Spleen (tissue), 7 donors: ENCODE data around the gene GLDN.

ENCODE experiments used
- POLR2AphosphoS5 ChIP-seq, 3 donors: sonication (generic); formaldehyde crosslinking; IDR thresholded peaks; one replicate each; pipeline ENCODE4 v1.5.1; 2017; ENCODE audit warnings: antibody characterized with exemption in 3 of 3
- TF ChIP-seq, protein P1 (sequence below), 11 experiments: fragments of 200-600 bp in 7 of 11; fragments of 450-650 bp in 4 of 11; sonication (generic) in 4 of 11; IDR thresholded peaks in 8 of 11; conservative IDR thresholded peaks in 3 of 11; 1 replicate in 7 of 11; 2 replicates in 4 of 11; pipeline versions ENCODE4 v1.4.0 to v1.8.0; 2016 to 2021; ENCODE audit warnings: antibody characterized with exemption in 11 of 11, inconsistent platforms in 4 of 11, mild to moderate bottlenecking in 1 of 11
- donor health status: DM: no; HTN: no; CAD: no; lungs with moderate emphysema.
- donor health status: DM: no; HTN: no; CAD: no.
- donor health status: DM: no; HTN: no; CAD: no.

DNA sequence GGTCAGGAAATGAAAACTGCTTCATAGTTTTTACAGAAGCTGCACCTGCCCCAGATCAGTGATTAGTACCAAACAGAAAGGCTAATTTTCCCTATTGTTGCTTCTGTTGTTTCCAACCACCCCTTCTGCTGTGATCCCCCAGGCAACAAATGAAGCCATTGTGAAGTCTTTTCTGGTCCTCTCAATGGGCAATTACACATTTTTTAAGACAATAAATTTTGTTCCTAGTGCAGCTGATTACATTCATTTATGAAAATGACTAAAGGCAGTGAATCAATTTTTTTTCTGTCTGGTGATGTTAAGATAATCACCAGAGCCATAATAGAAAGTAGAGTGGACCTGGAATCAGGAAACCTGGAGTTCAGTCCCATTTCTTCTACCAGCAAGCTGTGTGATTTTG, 32.7 kb downstream of the GLDN start:
- TF ChIP-seq, protein P1, sequence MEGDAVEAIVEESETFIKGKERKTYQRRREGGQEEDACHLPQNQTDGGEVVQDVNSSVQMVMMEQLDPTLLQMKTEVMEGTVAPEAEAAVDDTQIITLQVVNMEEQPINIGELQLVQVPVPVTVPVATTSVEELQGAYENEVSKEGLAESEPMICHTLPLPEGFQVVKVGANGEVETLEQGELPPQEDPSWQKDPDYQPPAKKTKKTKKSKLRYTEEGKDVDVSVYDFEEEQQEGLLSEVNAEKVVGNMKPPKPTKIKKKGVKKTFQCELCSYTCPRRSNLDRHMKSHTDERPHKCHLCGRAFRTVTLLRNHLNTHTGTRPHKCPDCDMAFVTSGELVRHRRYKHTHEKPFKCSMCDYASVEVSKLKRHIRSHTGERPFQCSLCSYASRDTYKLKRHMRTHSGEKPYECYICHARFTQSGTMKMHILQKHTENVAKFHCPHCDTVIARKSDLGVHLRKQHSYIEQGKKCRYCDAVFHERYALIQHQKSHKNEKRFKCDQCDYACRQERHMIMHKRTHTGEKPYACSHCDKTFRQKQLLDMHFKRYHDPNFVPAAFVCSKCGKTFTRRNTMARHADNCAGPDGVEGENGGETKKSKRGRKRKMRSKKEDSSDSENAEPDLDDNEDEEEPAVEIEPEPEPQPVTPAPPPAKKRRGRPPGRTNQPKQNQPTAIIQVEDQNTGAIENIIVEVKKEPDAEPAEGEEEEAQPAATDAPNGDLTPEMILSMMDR (IDR thresholded peaks at IDR 0.05 in 8 of 11, conservative IDR thresholded peaks at IDR 0.05 in 3 of 11), result no peak
- TF ChIP-seq POLR2AphosphoS5 (IDR thresholded peaks at IDR 0.05), result no peak
